Measurements from ENCODE around the gene TRIM33.
"Not testable (repeated sequence)": the region's sequence is repeated elsewhere in the genome, so short reads cannot be mapped to it uniquely, and the experiment has no call there.

Gene TRIM33

GRCh38 chr1:114467491-114467890 is 43.5 kb downstream of the TRIM33 start:
- DNase-seq (ENCODE audit: low read depth) = no peak

- DNase-seq (ENCODE audit: low read depth) = no peak
Measured at GRCh38 chr1:114466334-114467014, 44.5 kb downstream of the TRIM33 start.

GRCh38 chr1:114462963-114463362 is 48.0 kb downstream of the TRIM33 start:
- DNase-seq (ENCODE audit: low read depth) = no peak

GRCh38 chr1:114462341-114462740 is 48.7 kb downstream of the TRIM33 start:
- DNase-seq (ENCODE audit: low read depth) = no peak

- no peak for DNase-seq (ENCODE audit: low read depth)
Measured at GRCh38 chr1:114458237-114458777, 52.7 kb downstream of the TRIM33 start.

GRCh38 chr1:114457675-114458236 is 53.2 kb downstream of the TRIM33 start:
- no peak for DNase-seq (ENCODE audit: low read depth)

GRCh38 chr1:114456586-114456985 is 54.4 kb downstream of the TRIM33 start:
- no peak for DNase-seq (ENCODE audit: low read depth)

- DNase-seq (ENCODE audit: low read depth) = no peak
Measured at GRCh38 chr1:114455102-114455785, 55.8 kb downstream of the TRIM33 start.

- DNase-seq (ENCODE audit: low read depth) = no peak
Measured at GRCh38 chr1:114454539-114454938, 56.5 kb downstream of the TRIM33 start.

- DNase-seq (ENCODE audit: low read depth) = no peak
Measured at GRCh38 chr1:114453361-114453784, 57.6 kb downstream of the TRIM33 start.

GRCh38 chr1:114448370-114449036 is 62.5 kb downstream of the TRIM33 start:
- no peak for DNase-seq (ENCODE audit: low read depth)

GRCh38 chr1:114446198-114446597 is 64.8 kb downstream of the TRIM33 start:
- DNase-seq (ENCODE audit: low read depth) = no peak

- DNase-seq (ENCODE audit: low read depth) = not testable (repeated sequence)
Measured at GRCh38 chr1:114443226-114443625, 67.8 kb downstream of the TRIM33 start.

GRCh38 chr1:114441332-114441731 is 69.7 kb downstream of the TRIM33 start:
- DNase-seq (ENCODE audit: low read depth) = no peak

- no peak for DNase-seq (ENCODE audit: low read depth)
Measured at GRCh38 chr1:114439369-114439768, 71.6 kb downstream of the TRIM33 start.

- DNase-seq (ENCODE audit: low read depth) = no peak
Measured at GRCh38 chr1:114437812-114438211, 73.2 kb downstream of the TRIM33 start.

GRCh38 chr1:114436799-114437198 is 74.2 kb downstream of the TRIM33 start:
- DNase-seq (ENCODE audit: low read depth) = no peak

GRCh38 chr1:114435088-114435715 is 75.8 kb downstream of the TRIM33 start:
- DNase-seq (ENCODE audit: low read depth) = no peak

- no peak for DNase-seq (ENCODE audit: low read depth)
Measured at GRCh38 chr1:114431026-114431425, 80.0 kb downstream of the TRIM33 start.

GRCh38 chr1:114428083-114428754 is 82.8 kb downstream of the TRIM33 start:
- DNase-seq (ENCODE audit: low read depth) = no peak

- no peak for DNase-seq (ENCODE audit: low read depth)
Measured at GRCh38 chr1:114427612-114428011, 83.4 kb downstream of the TRIM33 start.
